GM19238 (cell line): ENCODE data around the gene PNPT1.

Experiments used
- DNase-seq: peaks from one replicate; pipeline ENCODE4 v3.0.0; 2011; ENCODE audit warnings: low spot score; ENCODE audit not compliant: insufficient read length

PNPT1 gene

DNA sequence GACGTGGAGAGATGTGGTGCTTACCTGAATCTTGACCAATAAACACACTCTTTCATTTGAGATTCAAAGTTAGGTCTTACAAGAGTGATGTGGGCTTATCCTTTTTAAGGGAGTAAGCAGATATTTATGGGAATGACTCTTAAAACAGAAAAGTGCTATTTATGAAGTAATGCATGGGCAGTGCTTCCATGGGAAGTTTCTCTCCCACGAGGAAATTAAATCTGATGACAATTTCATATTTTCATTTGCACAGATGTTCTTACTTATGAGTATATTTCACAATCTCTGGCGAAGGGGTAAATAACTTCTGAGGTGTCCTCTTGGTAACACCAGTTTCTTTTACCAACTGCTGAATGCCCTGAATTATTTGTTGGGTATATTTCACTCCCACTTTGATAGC is 21.0 kb downstream of the PNPT1 start:
- no peak for DNase-seq

DNA sequence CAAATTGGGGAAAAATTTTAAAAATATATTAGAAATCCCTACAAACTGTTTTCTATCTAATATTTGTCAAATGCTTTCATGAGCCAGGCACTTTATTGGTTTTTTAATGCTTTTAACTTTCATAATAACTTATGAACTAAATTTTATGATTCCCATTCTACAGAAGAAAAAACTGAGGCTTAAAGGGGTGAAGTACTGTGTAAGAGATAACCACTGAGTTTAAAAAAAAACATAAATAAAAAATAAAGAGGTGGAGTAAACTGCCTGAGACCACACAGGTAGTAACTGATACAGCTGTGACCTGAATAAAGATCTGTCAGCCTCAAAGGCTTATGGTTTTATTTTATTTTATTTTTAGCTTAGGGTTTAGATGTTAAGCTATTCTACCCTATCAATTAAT is 24.7 kb downstream of the PNPT1 start:
- DNase-seq, result no peak

DNA sequence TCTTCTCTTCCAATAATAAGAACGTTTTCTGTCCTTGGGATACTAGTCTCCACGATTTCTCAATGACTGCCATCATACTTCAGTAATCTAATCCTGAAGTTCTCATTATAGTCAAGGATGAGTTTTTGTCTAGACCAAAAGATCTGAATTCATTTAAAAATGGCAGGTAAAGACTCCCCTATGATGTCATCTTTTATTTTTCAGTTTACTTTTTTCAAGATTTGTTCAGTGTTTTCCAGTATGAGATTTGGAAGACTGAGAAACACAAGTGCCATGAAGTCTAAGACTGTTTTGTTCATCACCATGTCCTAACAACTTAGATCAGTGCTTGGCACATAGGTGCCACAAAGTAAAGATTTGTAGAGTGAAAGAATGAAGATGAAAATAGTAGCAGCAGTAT is 40.4 kb downstream of the PNPT1 start:
- DNase-seq, result no peak

DNA sequence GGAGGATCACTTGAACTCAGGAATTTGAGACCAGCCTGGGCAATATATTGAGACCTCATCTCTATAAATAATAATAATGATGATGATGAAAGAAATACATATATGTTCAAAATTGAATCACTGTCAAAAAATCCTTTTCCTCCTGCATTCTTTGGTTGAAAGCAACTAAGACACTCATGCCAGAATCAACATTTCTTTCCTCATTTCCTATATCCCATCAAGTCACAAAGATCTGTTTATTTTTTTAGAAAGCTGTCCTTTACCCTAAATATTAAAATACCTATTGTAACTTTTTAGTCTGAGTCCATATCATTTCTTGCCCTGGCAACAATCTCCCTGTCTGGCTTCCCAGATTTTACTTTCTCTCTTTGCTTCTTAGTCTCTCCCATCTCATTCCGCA is 44.4 kb downstream of the PNPT1 start:
- DNase-seq, result no peak

DNA sequence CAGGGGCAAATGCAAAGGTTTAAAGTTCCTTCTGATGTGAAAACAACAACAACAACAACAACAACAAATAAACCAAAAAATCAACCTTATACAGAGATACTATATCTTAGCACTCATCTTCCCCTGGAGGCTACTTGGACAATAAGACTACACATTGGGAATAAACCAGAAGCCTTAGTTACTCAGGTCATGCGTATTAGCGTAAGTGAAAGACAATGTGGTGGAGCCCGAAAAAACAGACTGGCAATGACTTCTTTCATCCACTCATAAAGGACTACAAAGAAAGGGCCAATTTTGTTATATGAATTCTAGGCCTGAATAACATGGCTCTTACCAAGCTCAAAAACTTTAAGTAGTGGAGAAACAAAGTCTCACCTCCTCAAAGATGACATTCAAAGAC is 56.8 kb downstream of the PNPT1 start:
- no peak for DNase-seq

DNA sequence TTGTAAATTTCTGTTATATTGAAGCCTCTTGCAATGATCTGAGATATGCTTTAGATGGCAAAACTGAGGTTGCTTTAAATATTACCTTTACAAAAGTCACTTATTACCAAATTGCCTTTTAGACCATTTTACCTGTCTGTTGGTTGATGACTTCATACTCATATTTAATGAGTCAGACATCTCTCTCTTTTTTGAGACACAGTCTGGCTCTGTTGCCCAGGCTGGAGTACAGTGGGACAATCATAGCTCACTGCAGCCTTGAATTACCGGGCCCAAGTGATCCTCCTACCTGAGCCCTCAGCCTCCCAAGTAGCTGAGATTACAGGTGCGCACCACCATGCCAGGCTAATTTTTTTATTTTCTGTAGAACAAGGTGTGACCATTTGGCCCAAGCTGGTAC is 64.7 kb downstream of the PNPT1 start:
- DNase-seq, result no peak

DNA sequence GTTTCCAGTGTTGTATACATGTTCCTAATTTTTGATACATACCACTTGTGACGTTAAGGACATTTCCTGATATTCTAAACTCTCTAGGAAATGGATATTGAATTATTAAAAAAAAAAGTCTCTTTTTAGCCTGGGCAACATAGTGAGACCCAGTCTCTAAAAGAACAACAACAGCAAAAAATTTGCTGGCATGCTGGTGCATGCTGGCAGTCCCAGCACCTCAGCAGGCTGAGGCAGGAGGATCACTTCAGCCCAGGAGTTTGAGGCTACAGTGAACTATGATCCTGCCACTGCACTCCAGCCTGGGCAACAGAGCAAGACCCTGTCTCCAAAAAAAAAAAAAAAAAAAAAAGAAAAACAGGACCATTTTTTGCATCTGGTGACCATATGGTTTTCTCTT is 65.7 kb downstream of the PNPT1 start:
- DNase-seq, result no peak

DNA sequence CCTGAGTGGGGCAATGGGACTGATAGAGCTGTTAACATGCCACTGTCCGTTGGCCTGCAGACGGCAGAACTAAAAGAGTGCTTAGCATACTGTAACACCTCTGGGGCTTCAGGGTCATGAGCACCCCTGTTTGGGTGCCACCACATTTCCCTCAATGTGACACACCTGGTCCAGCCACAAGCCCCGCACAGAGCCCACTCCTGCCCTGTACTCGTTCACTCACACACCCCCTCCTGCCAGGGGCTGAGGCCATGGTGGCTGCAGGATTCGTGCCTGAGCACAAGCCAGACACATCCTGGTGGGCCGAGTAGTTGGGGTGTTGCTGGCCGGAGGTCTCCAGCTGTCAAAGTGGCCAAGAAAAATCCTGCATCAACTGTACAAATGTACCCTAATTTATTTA is 71.8 kb downstream of the PNPT1 start:
- no peak for DNase-seq

DNA sequence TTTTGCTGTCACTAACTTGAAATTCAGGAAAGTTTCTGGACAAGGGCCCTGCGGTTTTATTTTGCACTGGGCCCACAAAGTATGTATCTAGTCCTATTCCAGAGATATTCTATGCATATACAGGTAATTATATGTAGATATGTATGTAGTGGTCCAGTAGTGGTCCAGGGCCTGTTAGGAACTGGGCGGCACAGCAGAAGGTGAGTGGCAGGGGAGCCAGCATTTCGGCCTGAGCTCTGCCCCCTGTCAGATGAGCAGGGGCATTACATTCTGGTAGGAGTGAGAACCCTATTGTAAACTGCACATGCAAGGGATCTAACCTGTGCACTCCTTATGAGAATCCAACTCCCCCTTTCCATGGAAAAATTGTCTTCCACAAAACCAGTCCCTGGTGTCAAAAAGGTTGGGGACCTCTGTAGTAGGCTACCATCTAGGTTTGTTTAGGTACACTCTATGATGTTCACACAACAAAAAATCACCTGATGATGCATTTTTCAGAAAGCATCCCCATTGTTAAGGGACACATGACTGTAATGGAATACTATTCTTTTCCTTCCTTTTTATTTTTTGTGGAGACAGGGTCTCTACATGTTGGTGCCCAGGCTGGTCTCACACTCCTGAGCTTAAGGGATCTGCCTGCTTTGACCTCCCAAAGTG is 73.4 kb downstream of the PNPT1 start:
- DNase-seq, result no peak

DNA sequence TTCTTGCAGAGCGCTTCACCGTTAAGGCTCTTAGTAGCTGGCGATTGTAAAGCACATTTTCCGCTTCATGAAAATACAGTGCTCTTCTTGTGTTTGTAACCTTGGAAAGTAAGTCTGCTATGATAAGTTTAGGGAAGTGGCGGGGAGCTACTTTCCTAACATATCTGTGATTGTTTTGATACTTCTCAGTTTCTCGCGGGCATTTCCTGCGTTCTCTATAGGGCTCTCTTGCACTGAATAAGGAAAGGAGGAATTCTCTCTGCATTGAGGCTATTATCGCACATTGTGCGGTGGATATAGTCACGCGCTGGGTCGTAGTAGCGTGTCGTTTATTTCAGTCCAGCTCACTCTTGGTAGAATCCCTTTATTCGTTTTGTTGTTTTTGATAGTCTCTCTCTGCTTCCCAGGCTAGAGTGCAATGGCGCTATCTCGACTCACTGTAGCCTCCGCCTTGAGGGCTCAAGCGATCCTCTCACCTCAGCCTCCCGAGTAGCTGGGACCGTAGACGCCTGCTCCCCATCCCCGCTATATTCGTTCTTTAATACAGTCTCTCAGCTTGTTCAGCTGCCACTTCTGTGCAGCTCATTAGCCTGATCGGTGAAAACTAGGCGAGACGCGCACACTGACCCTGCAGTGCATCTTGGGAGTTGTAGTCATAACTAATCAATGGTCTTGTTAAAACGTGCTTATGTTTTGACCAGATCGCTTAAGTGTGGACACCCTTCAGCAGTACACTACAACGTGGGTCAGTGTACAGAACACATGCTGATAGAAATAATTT is 75.2 kb downstream of the PNPT1 start:
- DNase-seq, result peak; percentile 47

DNA sequence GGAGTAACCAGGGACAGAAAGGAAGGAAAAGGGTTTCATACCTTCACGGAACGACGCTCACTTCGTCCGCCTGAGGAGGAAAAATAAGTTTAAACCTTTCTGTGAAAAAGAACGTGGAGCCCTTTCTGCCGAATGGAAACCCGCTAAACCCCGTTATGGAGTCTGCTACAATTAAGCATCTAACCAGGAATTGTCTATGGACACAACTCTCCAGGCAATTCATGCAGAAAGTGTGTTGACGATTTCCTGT is 75.7 kb downstream of the PNPT1 start:
- no peak for DNase-seq

DNA sequence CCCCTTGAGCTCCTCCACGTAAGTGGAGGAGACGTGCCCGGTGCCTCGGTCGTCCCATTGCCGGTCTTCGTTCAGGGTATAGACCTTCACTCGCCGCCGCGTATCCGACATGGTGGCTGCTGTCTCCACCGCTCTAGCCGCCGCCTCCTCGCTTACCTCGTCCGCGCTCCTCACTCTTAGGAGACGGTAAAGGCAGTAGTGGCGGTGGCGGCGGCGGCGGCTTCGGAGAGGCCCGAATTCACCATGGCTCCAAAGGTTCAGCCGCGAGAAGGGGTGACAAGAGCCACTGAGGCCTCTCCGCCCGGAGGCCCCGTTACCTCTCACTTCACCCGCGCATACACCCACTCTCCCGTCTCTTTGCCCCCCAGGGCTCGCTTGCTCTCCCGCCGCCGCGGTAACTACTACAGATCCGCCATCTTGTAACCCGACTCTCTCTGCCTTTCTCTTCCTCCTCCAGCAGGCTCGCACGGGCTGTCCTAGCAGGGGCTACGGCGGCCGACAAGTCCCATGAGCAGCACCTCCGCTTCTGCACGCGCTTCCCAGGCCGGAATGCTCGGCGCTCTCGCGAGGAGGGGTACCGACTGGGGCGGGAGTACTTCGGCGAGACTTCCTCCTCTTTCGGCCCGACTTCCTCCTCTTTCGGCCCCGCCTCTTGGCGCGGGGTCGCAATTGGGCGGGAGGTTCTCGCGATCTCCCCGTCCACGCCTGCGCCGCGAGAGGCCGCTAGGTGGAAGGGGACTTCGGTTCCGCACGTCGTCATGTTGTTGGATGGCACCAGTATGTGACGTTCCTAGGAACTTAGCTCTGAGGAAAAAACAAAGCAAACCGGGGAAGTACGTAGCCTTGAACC is 76.2 kb downstream of the PNPT1 start, which contains the start of gene PPP4R3B:
Gene PPP4R3B (minus strand): TSS at position 448 of the 850 bp plus-strand sequence. CDS start 337 bp downstream, at position 111.
- peak; percentile 91 for DNase-seq

DNA sequence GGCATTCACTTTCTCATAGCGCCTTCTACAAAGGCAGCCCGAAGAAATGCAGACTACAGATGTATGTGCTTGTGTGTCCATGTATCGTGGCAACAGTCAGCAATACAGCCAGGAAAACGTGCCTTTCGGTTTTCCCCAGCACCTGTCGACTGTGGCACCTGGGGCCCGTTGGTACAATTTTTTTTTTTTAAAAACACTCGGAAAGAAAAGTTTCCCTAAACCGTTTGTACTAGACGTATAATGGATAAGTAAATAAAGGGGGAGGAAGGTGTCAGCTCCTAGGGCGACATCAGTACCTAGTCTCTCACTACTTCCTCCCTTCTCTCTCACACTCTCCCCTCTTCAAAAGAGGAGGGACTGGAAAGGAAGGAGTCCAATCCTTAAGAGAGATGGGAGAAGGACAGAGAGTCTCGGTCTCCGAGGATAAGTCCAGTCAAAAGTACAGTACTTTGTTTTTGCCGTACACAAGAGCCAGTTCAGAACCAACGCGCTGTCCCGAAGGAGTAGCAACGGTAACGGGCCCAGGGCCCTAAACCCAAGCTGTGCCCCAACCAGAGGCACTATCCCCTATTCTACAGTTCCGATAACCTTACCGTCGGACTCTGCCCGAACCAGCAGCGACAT is 77.0 kb downstream of the PNPT1 start:
- peak; percentile 14 for DNase-seq

DNA sequence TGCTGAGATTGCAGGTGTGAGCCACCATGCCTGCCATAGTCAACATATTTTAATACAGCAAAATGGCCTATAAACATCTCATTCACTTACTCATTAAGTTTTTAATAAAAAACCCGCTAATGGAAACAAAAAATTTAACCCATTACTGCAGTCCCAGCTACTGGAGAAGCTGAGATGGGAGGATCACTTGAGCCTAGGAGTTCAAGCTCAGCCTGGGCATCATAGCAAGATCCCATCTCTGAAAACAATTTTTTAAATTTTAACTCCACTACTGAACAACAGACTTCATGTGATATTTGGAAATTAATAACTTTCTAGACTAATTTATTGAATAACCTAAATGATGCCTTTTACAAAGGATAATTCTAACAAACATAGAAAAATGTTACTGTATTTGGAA is 81.6 kb downstream of the PNPT1 start:
- no peak for DNase-seq

DNA sequence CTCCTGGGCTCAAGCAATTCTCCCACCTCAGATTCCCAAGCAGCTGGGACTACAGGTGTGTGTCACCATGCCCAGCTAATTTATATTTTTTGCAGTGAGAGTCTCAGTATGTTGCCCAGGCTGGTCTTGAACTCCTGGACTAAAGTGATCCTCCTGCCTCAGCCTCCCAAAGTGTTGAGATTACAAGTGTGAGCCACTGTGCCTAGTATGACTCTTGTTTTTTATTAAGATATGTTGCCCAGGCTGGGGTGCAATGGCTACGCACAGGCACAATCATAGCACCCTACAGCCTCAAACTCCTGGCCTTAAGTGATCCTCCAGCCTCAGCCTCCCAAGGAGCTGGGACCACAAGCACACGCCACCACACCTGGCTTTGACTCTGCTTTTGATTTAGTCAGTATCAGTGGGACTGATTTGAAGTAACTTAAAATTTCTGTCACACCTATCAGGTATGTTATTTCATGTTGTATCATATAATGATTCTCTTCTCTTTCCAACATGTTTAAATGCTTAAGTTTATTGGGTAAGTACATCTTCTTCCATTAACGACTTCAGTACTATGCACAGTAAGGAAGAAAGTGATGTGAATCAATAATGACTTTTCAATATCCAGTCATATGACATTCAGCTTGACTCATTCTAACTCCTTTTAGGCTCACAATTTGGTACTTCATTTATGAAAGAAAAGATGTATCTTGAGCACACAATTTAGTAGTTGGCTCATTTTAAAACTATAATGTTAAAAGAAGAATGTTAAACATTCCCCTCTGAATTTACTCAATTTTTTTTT is 82.5 kb downstream of the PNPT1 start:
- no peak for DNase-seq

DNA sequence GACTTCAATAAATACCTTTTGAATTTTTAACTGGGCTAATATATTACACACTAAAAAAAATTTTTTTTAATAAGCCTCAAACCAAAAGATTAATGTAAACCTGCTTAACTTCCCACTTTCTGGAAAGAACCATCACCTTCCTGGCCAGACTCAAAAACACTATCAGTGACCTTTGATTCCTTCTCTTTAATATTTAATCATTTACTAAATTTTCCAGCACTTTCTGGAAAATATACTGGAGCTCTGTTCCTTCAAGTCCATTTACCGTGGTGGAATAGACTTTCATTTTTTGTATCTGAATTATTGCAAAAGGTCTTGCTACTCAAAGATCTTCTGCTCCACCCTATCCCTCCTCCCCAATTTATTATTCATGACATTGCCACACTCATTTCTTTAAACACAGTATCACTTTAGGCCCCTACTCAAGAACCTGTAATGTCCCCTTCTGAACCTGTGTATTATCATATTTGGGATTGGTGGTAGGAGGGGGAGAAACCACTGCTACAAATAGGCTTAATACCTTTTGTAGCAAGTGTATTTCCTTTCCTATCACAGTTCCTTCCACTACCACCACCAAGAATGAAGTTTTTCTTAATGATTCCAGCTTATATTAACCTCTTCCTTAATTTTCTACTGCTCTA is 83.6 kb downstream of the PNPT1 start:
- DNase-seq, result no peak

DNA sequence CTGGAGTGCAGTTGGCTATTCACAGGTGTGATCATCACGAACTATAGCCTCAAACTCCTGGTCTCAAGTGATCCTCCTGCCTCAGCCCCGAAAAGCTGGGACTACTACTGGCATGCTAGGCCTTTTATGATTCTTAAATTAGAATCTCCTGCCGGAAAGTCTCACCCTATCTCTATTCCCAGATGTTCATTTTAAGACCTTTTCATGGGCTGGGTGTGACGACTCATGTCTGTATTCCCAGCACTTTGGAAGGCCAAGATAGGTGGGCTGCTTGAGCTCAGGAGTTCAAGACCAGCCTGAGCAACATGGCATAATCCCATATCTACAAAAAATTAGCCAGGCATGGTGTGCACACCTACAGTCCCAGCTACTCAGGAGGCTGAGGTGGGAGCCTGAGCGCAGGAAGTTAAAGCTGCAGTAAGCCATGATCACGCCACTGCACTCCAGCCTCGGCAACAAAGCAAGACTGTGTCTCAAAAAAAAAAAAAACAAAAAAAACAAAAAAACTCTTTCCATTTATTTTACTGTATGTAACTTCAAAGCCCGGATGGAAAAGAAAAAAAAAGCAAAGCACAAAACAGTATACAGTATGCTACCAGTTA is 84.3 kb downstream of the PNPT1 start:
- DNase-seq, result no peak

DNA sequence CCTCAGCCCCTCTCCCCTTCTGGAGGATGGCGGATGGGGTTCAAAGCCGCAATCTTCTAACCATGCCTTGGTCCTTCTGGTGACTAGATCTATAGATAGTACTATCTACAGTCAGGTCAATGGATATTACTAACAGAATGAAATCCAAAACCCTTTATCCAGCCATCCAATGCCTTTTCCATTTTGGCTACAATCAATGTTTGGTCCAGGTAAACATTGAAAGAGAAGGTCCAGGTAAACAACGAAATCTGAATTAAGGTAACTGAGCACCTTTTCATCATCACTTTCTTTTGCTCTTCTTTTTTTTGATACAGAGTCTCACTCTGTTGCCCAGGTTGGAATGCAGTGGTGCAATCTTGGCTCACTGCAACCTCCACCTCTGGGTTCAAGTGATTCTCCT is 85.9 kb downstream of the PNPT1 start:
- DNase-seq, result no peak

DNA sequence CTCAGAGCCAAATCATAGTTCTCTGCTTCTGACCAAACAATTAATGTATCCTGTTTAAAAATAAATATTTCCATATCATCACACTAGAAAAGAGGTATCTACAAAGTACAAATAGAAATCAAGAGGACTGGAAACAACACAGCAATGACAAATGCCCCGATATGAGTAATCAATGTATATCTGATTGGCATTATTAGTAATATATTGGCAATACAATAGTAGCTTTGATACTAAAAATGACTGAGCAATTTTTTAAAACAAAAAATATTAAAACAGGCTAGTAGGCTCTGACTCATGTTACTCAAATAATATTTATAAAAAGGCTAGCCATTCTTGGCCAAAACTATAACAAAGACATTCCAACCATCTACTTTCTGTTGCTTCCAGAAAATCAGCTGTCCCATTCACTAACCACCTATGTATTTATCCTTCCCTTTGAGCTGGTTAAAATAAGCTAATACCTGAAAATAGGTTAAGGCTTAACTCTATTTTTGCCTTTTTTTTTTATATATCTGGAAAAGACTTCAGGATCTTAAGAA is 89.5 kb downstream of the PNPT1 start:
- no peak for DNase-seq

DNA sequence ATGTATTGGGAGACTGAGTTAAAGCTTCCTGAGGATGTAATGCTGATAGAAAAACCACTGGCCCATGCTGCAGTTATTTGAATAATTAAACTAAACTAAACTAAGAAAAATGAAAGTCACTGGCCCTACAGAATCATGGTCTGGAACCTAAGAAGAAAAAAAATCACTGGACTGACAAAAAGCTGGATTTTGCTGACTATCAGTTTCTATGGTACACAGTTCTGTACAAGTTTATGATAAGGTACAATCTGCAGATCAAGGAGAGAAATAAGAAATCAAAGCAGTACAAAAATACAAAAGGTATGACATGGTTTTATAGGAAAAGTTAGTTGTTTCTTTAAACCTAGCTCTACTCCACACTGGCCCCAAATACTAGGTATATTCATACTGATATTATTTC is 91.8 kb downstream of the PNPT1 start:
- no peak for DNase-seq
